Astrocyte (in vitro differentiated cells and primary cell): Measurements from ENCODE around the gene TMEM232. TPM values are rescaled to one million over a fixed set of nuclear protein-coding genes. Genes with fewer than 3 reads are reported as not detected.

ENCODE experiments used
- DNase-seq: peaks from one replicate; pipeline ENCODE4 v3.0.0-alpha.2; 2010; ENCODE audit warnings: low read depth
- FAIRE-seq: peaks from 2 replicates; lab custom pipeline; 2011; peaks lifted over from hg19 to GRCh38; lab: Jason Lieb, UNC
- H2AFZ ChIP-seq: 2 replicates; pipeline ENCODE4 v1.6.0; 2012; ENCODE audit warnings: low read depth, low read length, inconsistent platforms
- H3K27ac ChIP-seq: 2 replicates; pipeline ENCODE4 v1.5.1; 2011; ENCODE audit warnings: low read depth, low read length, inconsistent platforms
- H3K27me3 ChIP-seq: 2 replicates; pipeline ENCODE4 v1.6.0; 2011; ENCODE audit warnings: low read length, inconsistent platforms; ENCODE audit not compliant: insufficient read depth
- H3K36me3 ChIP-seq: 2 replicates; pipeline ENCODE4 v1.5.1; 2011; ENCODE audit warnings: low read length, inconsistent platforms; ENCODE audit not compliant: insufficient read depth
- H3K4me1 ChIP-seq: 2 replicates; pipeline ENCODE4 v1.5.1; 2011; ENCODE audit warnings: low read length, inconsistent platforms; ENCODE audit not compliant: insufficient read depth
- H3K4me2 ChIP-seq: 2 replicates; pipeline ENCODE4 v1.6.0; 2012; ENCODE audit warnings: low read length, inconsistent platforms
- H3K4me3 ChIP-seq: 2 replicates; pipeline ENCODE4 v1.5.1; 2011; ENCODE audit warnings: low read depth, mild to moderate bottlenecking, low read length, inconsistent platforms; ENCODE audit not compliant: insufficient read depth
- H3K79me2 ChIP-seq: 2 replicates; pipeline ENCODE4 v1.6.0; 2012; ENCODE audit warnings: mild to moderate bottlenecking, low read length, inconsistent platforms; ENCODE audit not compliant: insufficient read depth
- H3K9ac ChIP-seq: 2 replicates; pipeline ENCODE4 v1.6.0; 2012; ENCODE audit warnings: mild to moderate bottlenecking, low read length, inconsistent platforms
- H3K9me3 ChIP-seq: 2 replicates; pipeline ENCODE4 v1.5.1; 2012; ENCODE audit warnings: low read depth, mild to moderate bottlenecking, low read length, inconsistent platforms; ENCODE audit not compliant: insufficient read depth
- H4K20me1 ChIP-seq: 2 replicates; pipeline ENCODE4 v1.6.0; 2012; ENCODE audit warnings: low read length, inconsistent platforms; ENCODE audit not compliant: insufficient read depth
- H3K27ac Mint-ChIP-seq: one replicate; pipeline ENCODE4 v1.8.0; 2021; ENCODE audit warnings: mild to moderate bottlenecking, mixed read lengths; ENCODE audit not compliant: unreplicated experiment
- H3K27me3 Mint-ChIP-seq: one replicate; pipeline ENCODE4 v1.8.0; 2021; ENCODE audit warnings: low read depth, mixed read lengths; ENCODE audit not compliant: unreplicated experiment
- H3K36me3 Mint-ChIP-seq: one replicate; pipeline ENCODE4 v1.8.0; 2021; ENCODE audit warnings: low read depth, mixed read lengths; ENCODE audit not compliant: unreplicated experiment
- H3K4me1 Mint-ChIP-seq: one replicate; pipeline ENCODE4 v1.8.0; 2021; ENCODE audit warnings: low read depth, mixed read lengths; ENCODE audit not compliant: unreplicated experiment
- H3K4me3 Mint-ChIP-seq: one replicate; pipeline ENCODE4 v1.8.0; 2021; ENCODE audit warnings: mild to moderate bottlenecking, moderate library complexity, mixed read lengths; ENCODE audit not compliant: unreplicated experiment
- H3K9me3 Mint-ChIP-seq: one replicate; pipeline ENCODE4 v1.8.0; 2021; ENCODE audit warnings: mild to moderate bottlenecking, mixed read lengths; ENCODE audit not compliant: unreplicated experiment
- EZH2 ChIP-seq: IDR thresholded peaks from 2 replicates; pipeline ENCODE4 v1.6.1; 2012; ENCODE audit warnings: mild to moderate bottlenecking, low read length, inconsistent platforms; ENCODE audit not compliant: insufficient read depth
- total RNA-seq: library from RNA; stranded (reverse); gene quantifications from 2 replicates; pipeline ENCODE4 v1.2.1, GENCODE V29; 2021
- TF ChIP-seq, protein P1 (sequence below): IDR thresholded peaks from 2 replicates; pipeline ENCODE4 v1.5.1; 2011; ENCODE audit warnings: low read depth, mild to moderate bottlenecking, inconsistent platforms, low read length, moderate library complexity; ENCODE audit not compliant: insufficient read depth

Gene TMEM232
- total RNA-seq, 1 donor from 2014 or later: 1.4 TPM

- peaks cover 26% of the 10 kb centered on the region for H3K36me3 ChIP-seq
Measured at GRCh38 chr5:110752953-110753352, 26.5 kb upstream of the TMEM232 start.

GRCh38 chr5:110751902-110752762 is 25.7 kb upstream of the TMEM232 start:
- Mint-ChIP-seq H3K4me1 (peaks cover 3% of the 10 kb centered on the region), H3K27ac (no peak overlapping the region), H3K36me3 (peaks cover 11% of the 10 kb centered on the region), H3K4me3 (no peak overlapping the region), H3K27me3 (no peaks in the 10 kb centered on the region), H3K9me3 (no peaks in the 10 kb centered on the region)
- Histone ChIP-seq H3K9ac (no peak overlapping the region), H3K79me2 (peaks cover 4% of the 10 kb centered on the region), H3K36me3 (peaks cover 24% of the 10 kb centered on the region), H3K4me3 (no peak overlapping the region), H3K27me3 (no peaks in the 10 kb centered on the region), H3K4me2 (no peak overlapping the region), H2AFZ (no peak overlapping the region), H3K9me3 (no peaks in the 10 kb centered on the region), H3K4me1 (no peaks in the 10 kb centered on the region), H3K27ac (no peak overlapping the region), H4K20me1 (peaks cover 3% of the 10 kb centered on the region)
- DNase-seq (peak; percentile 68), FAIRE-seq (no peak)
- TF ChIP-seq, protein P1, sequence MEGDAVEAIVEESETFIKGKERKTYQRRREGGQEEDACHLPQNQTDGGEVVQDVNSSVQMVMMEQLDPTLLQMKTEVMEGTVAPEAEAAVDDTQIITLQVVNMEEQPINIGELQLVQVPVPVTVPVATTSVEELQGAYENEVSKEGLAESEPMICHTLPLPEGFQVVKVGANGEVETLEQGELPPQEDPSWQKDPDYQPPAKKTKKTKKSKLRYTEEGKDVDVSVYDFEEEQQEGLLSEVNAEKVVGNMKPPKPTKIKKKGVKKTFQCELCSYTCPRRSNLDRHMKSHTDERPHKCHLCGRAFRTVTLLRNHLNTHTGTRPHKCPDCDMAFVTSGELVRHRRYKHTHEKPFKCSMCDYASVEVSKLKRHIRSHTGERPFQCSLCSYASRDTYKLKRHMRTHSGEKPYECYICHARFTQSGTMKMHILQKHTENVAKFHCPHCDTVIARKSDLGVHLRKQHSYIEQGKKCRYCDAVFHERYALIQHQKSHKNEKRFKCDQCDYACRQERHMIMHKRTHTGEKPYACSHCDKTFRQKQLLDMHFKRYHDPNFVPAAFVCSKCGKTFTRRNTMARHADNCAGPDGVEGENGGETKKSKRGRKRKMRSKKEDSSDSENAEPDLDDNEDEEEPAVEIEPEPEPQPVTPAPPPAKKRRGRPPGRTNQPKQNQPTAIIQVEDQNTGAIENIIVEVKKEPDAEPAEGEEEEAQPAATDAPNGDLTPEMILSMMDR: no peak
- no peak for TF ChIP-seq EZH2

More at GRCh38 chr5:110752953-110753352, 26.5 kb upstream of the TMEM232 start:
- H3K79me2 ChIP-seq: peaks cover 4% of the 10 kb centered on the region
- no peak for FAIRE-seq
- no peak overlapping the region for H3K9ac ChIP-seq
- no peak for TF ChIP-seq EZH2
- TF ChIP-seq, protein P1: no peak
- H3K4me3 ChIP-seq: no peak overlapping the region
- H3K4me2 ChIP-seq: no peak overlapping the region
- Mint-ChIP-seq H3K36me3 (peaks cover 12% of the 10 kb centered on the region), H3K4me3 (no peak overlapping the region), H3K4me1 (peaks cover 3% of the 10 kb centered on the region), H3K27ac (no peak overlapping the region), H3K27me3 (no peaks in the 10 kb centered on the region), H3K9me3 (no peaks in the 10 kb centered on the region)
- peaks cover 3% of the 10 kb centered on the region for H4K20me1 ChIP-seq
- no peak overlapping the region for H2AFZ ChIP-seq
- no peaks in the 10 kb centered on the region for H3K27me3 ChIP-seq
- H3K4me1 ChIP-seq: no peaks in the 10 kb centered on the region
- no peak for DNase-seq
- no peak overlapping the region for H3K27ac ChIP-seq
- no peaks in the 10 kb centered on the region for H3K9me3 ChIP-seq
